ENCODE data around the gene BAHCC1. TPM values are rescaled to one million over a fixed set of nuclear protein-coding genes. Genes with fewer than 3 reads are reported as not detected.

Gene BAHCC1
- total and polyA plus RNA-seq, 2 of the 4 experiments (the other 2 are of a cell fraction): 0.36 to 7.8 TPM

- no peak for TF ChIP-seq SMC3 (IDR thresholded peaks at IDR 0.05; ENCODE audit: low read depth, low read length)
Observed at GRCh38 chr17:81368161-81369022, 26.9 kb upstream of the BAHCC1 start (continued).

- no peak overlapping the region for H3K4me2 ChIP-seq (ENCODE audit: low read depth, low read length)
- no peak overlapping the region for H3K18ac ChIP-seq (ENCODE audit: low read depth, low read length)
- H4K20me1 ChIP-seq (ENCODE audit: insufficient read depth, low read length): no peaks in the 10 kb centered on the region
- no peak overlapping the region for H2BK15ac ChIP-seq (ENCODE audit: low read depth, low read length)
- DNase-seq (no peak), ATAC-seq (ENCODE audit: low read depth) (no peak)
- H4K91ac ChIP-seq (ENCODE audit: insufficient read depth, low read depth, low read length): no peak overlapping the region
- H2AFZ ChIP-seq (replicated peaks; ENCODE audit: low read length, poor library complexity): no peak overlapping the region
- H3K36me3 ChIP-seq (ENCODE audit: control insufficient read depth, insufficient read depth, low read length): no peaks in the 10 kb centered on the region
- H3K79me1 ChIP-seq (ENCODE audit: low read depth in 1 of 2, low read length in 2 of 2): no peaks in the 10 kb centered on the region
- BruUV-seq (replicated peaks): no TSS peak
- CTCF ChIA-PET: no interaction called here
- H2AK5ac ChIP-seq (ENCODE audit: low read depth, low read length): peak overlapping the region; percentile 59; the same call in 1 of the 2 replicates
- H3K4ac ChIP-seq (ENCODE audit: low read depth, low read length): no peak overlapping the region
- H2AK9ac ChIP-seq (replicated peaks; ENCODE audit: low read depth, low read length, poor library complexity): no peak overlapping the region
- H3K9me3 ChIP-seq (ENCODE audit: control insufficient read depth, insufficient read depth, low read length): peaks cover 1% of the 10 kb centered on the region; the same call in 1 of the 2 replicates
- in situ Hi-C loops (cut with MboI; ENCODE audit: low sequenced_read_pairs): no loop called here
- no peak overlapping the region for H4K8ac ChIP-seq (ENCODE audit: low read depth in 2 of 2, low read length in 2 of 2)
- no peaks in the 10 kb centered on the region for H3K9me1 ChIP-seq (ENCODE audit: insufficient read depth, low read length)
- H3K27me3 ChIP-seq (ENCODE audit: control insufficient read depth, insufficient read depth, low read length): peaks cover 9% of the 10 kb centered on the region; the same call in 1 of the 2 replicates
- H3K4me1 ChIP-seq (ENCODE audit: control insufficient read depth, insufficient read depth, low read length): peaks cover 9% of the 10 kb centered on the region
- H2BK120ac ChIP-seq (ENCODE audit: low read depth, low read length): no peak overlapping the region
- intact Hi-C loops (cut with micrococcal nuclease): no loop called here
- H3K9ac ChIP-seq (ENCODE audit: low read depth, low read length): no peak overlapping the region
- H4K5ac ChIP-seq (ENCODE audit: low read depth, low read length): no peak overlapping the region
- H3K4me3 ChIP-seq (ENCODE audit: insufficient read depth, low read depth, low read length): no peak overlapping the region
- H3K23ac ChIP-seq (ENCODE audit: low read depth, low read length): no peak overlapping the region
- no peak overlapping the region for H3K14ac ChIP-seq (replicated peaks; ENCODE audit: low read depth, low read length)
- WGBS, 2 experiments (ENCODE audit: extremely low coverage in 2 of 2, insufficient read length in 1 of 2): no CpG with 5 or more reads among the region's 5 CpGs
- dilution Hi-C loops (cut with HindIII; ENCODE audit: low sequenced_read_pairs, unreplicated experiment): no loop called here
- no peak overlapping the region for H2BK20ac ChIP-seq (ENCODE audit: low read depth, low read length)
- H2BK5ac ChIP-seq (ENCODE audit: low read depth, low read length, poor library complexity, severe bottlenecking): no peak overlapping the region
- POLR2A ChIA-PET (ENCODE audit: unreplicated experiment): no interaction called here
- H3K56ac ChIP-seq (ENCODE audit: extremely low read depth, insufficient read depth, low read length): no peak overlapping the region
- H3K27ac ChIP-seq (ENCODE audit: insufficient read depth, low read length): no peak overlapping the region
- TF ChIP-seq ELK1 (IDR thresholded peaks at IDR 0.05; ENCODE audit: borderline replicate concordance, low read depth, low read length): no peak
- no peak for TF ChIP-seq SMC3 (IDR thresholded peaks at IDR 0.05; ENCODE audit: low read depth, low read length)
Observed at GRCh38 chr17:81370294-81370693, 25.0 kb upstream of the BAHCC1 start.
